Smooth muscle cell (in vitro differentiated cells): ENCODE measurements around the gene CNTFR. TPM values are rescaled to one million over a fixed set of nuclear protein-coding genes. Genes with fewer than 3 reads are reported as not detected.

Experiments used
- DNase-seq: peaks from one replicate; lab custom pipeline; 2025; ENCODE audit not compliant: unreplicated experiment; lab: John Stamatoyannopoulos, UW
- H2AFZ ChIP-seq: fragments of 200-600 bp; sonication (generic); 2 replicates; pipeline ENCODE4 v1.6.0; 2016; ENCODE audit warnings: antibody characterized with exemption, low read depth, mild to moderate bottlenecking
- H3F3A ChIP-seq: fragments of 200-600 bp; sonication (generic); 2 replicates; pipeline ENCODE4 v1.6.0; 2017; ENCODE audit warnings: antibody characterized with exemption, low read depth
- H3K27ac ChIP-seq: fragments of 200-600 bp; sonication (generic); 2 replicates; pipeline ENCODE4 v1.5.1; 2016; ENCODE audit warnings: low read depth, mild to moderate bottlenecking
- H3K27me3 ChIP-seq: fragments of 200-600 bp; sonication (generic); 2 replicates; pipeline ENCODE4 v1.6.1; 2016; ENCODE audit warnings: low read depth, mild to moderate bottlenecking
- H3K36me3 ChIP-seq: fragments of 200-600 bp; sonication (generic); 2 replicates; pipeline ENCODE4 v1.5.1; 2016; ENCODE audit warnings: low read depth
- H3K4me1 ChIP-seq: fragments of 200-600 bp; sonication (generic); 2 replicates; pipeline ENCODE4 v1.5.1; 2016; ENCODE audit warnings: low read depth
- H3K4me2 ChIP-seq: fragments of 200-600 bp; sonication (generic); 2 replicates; pipeline ENCODE4 v1.6.0; 2016; ENCODE audit warnings: mild to moderate bottlenecking
- H3K4me3 ChIP-seq: fragments of 200-600 bp; sonication (generic); 2 replicates; pipeline ENCODE4 v1.5.1; 2016; ENCODE audit warnings: mild to moderate bottlenecking
- H3K79me2 ChIP-seq: fragments of 200-600 bp; sonication (generic); 2 replicates; pipeline ENCODE4 v1.6.0; 2016; ENCODE audit warnings: low read depth, mild to moderate bottlenecking
- H3K9ac ChIP-seq: fragments of 200-600 bp; sonication (generic); 2 replicates; pipeline ENCODE4 v1.6.0; 2016; ENCODE audit warnings: low read depth
- H3K9me3 ChIP-seq: fragments of 200-600 bp; sonication (generic); replicated peaks from 2 replicates; pipeline ENCODE4 v1.5.1; 2016; ENCODE audit warnings: low read depth
- H4K20me1 ChIP-seq: fragments of 200-600 bp; sonication (generic); 2 replicates; pipeline ENCODE4 v1.6.0; 2016; ENCODE audit warnings: low read depth
- CTCF ChIP-seq: fragments of 200-600 bp; sonication (generic); IDR thresholded peaks from 2 replicates; pipeline ENCODE4 v1.5.1; 2017; ENCODE audit warnings: borderline replicate concordance, mild to moderate bottlenecking, antibody characterized with exemption; ENCODE audit not compliant: insufficient read depth, poor library complexity, severe bottlenecking
- WGBS: methylation state at CpG from one replicate; pipeline ENCODE4 v1.1.7; 2016; ENCODE audit warnings: low lambda C conversion rate; 5-methylcytosine and 5-hydroxymethylcytosine counted together
- polyA plus RNA-seq: library from polyadenylated mRNA; unstranded; fragments of >200 nt; fragmentation: Nextera tagmentation; extraction: Ambion mirVana; gene quantifications from 2 replicates; pipeline ENCODE4 v1.2.1, GENCODE V29; 2016
- total RNA-seq: library from RNA; depleted of rRNA; stranded (reverse); fragments of >200 nt; gene quantifications from 2 replicates; pipeline ENCODE4 v1.2.3, GENCODE V29; 2014

Gene CNTFR
- total and polyA plus RNA-seq, 2 experiments from 2014 or later = 4.3 to 16.4 TPM

- DNase-seq = no peak
- Histone ChIP-seq H2AFZ (no peak overlapping the region), H3K9ac (no peak overlapping the region), H3K4me3 (no peak overlapping the region), H3K4me2 (peak overlapping the region; percentile 12), H3K27me3 (peaks cover 8% of the 10 kb centered on the region), H3K9me3 (no peaks in the 10 kb centered on the region), H3K36me3 (no peaks in the 10 kb centered on the region), H3K4me1 (peaks cover 54% of the 10 kb centered on the region), H3K79me2 (peaks cover 15% of the 10 kb centered on the region), H4K20me1 (peaks cover 6% of the 10 kb centered on the region), H3K27ac (no peak overlapping the region), H3F3A (peaks cover 4% of the 10 kb centered on the region)
- TF ChIP-seq CTCF = no peak
- 62% methylated on average over 6 of the region's 17 CpGs for WGBS
Observed at GRCh38 chr9:34573599-34574325, 15.8 kb downstream of the CNTFR start.

- no peak overlapping the region for H3K4me3 ChIP-seq
- H3K27ac ChIP-seq = no peak overlapping the region
- H3K4me2 ChIP-seq = no peak overlapping the region
- TF ChIP-seq CTCF = no peak
- H2AFZ ChIP-seq = no peak overlapping the region
- DNase-seq = no peak
- no peaks in the 10 kb centered on the region for H3K9me3 ChIP-seq
- H4K20me1 ChIP-seq = peaks cover 6% of the 10 kb centered on the region
- 83% methylated on average over 6 of the region's 6 CpGs for WGBS
- peaks cover 4% of the 10 kb centered on the region for H3F3A ChIP-seq
- H3K36me3 ChIP-seq = no peaks in the 10 kb centered on the region
- H3K9ac ChIP-seq = no peak overlapping the region
- peaks cover 52% of the 10 kb centered on the region for H3K4me1 ChIP-seq
- peaks cover 15% of the 10 kb centered on the region for H3K79me2 ChIP-seq
- no peaks in the 10 kb centered on the region for H3K27me3 ChIP-seq
Observed at GRCh38 chr9:34572628-34573027, 16.9 kb downstream of the CNTFR start.

- no peak overlapping the region for H3K27ac ChIP-seq
- TF ChIP-seq CTCF = no peak
- no peak overlapping the region for H3K9ac ChIP-seq
- peaks cover 47% of the 10 kb centered on the region for H3K4me1 ChIP-seq
- no peak overlapping the region for H3K4me2 ChIP-seq
- no peak overlapping the region for H3K4me3 ChIP-seq
- peaks cover 6% of the 10 kb centered on the region for H4K20me1 ChIP-seq
- H3K79me2 ChIP-seq = peaks cover 15% of the 10 kb centered on the region
- H3K27me3 ChIP-seq = no peaks in the 10 kb centered on the region
- H3F3A ChIP-seq = peaks cover 4% of the 10 kb centered on the region
- DNase-seq = no peak
- no peak overlapping the region for H2AFZ ChIP-seq
- no peaks in the 10 kb centered on the region for H3K36me3 ChIP-seq
- no peaks in the 10 kb centered on the region for H3K9me3 ChIP-seq
Observed at GRCh38 chr9:34572092-34572491, 17.4 kb downstream of the CNTFR start.

- Histone ChIP-seq H3K9me3 (no peaks in the 10 kb centered on the region), H3K4me3 (no peak overlapping the region), H3K9ac (no peak overlapping the region), H3F3A (peaks cover 4% of the 10 kb centered on the region), H3K79me2 (peaks cover 15% of the 10 kb centered on the region), H2AFZ (no peak overlapping the region), H4K20me1 (peaks cover 3% of the 10 kb centered on the region), H3K27ac (no peak overlapping the region), H3K27me3 (no peaks in the 10 kb centered on the region), H3K4me1 (peaks cover 46% of the 10 kb centered on the region), H3K36me3 (no peaks in the 10 kb centered on the region), H3K4me2 (no peak overlapping the region)
- TF ChIP-seq CTCF = no peak
- 85% methylated on average over 12 of the region's 12 CpGs for WGBS
- no peak for DNase-seq
Observed at GRCh38 chr9:34571481-34571810, 18.1 kb downstream of the CNTFR start.
